Stimulated activated CD8-positive, alpha-beta memory T cell treated with anti-CD3 and anti-CD28 coated beads, Interleukin-7, amount 100 ng/mL, for 48 hours (primary cell): ENCODE data around the gene VPS33A.
"Not testable (repeated sequence)": the region's sequence is repeated elsewhere in the genome, so short reads cannot be mapped to it uniquely, and the experiment has no call there.

Source experiments
- DNase-seq, 2 donors: peaks; one replicate each; pipeline ENCODE4 v3.0.0-alpha.2; 2020; ENCODE audit warnings: low read depth in 1 of 2; ENCODE audit errors: extremely low read depth in 1 of 2

Gene VPS33A

GRCh38 chr12:122266230-122266901 is at the start of gene VPS33A:
VPS33A (minus strand) TSS chr12:122266494; CDS start chr12:122266408, 86 bp downstream.
- DNase-seq = peak; percentile 89 to 92

GRCh38 chr12:122312926-122313325 is 46.6 kb upstream of the VPS33A start:
- no peak for DNase-seq

GRCh38 chr12:122311696-122312095 is 45.4 kb upstream of the VPS33A start:
- no peak for DNase-seq

GRCh38 chr12:122310626-122311333 is 44.5 kb upstream of the VPS33A start:
- no peak for DNase-seq

- DNase-seq = no peak
These were observed 43.3 kb upstream of the VPS33A start for GRCh38 chr12:122309564-122310121.

- DNase-seq = no peak
These were observed 42.5 kb upstream of the VPS33A start for GRCh38 chr12:122308811-122309210.

GRCh38 chr12:122306407-122306806 is 40.1 kb upstream of the VPS33A start:
- DNase-seq = no peak

GRCh38 chr12:122304924-122305323 is 38.6 kb upstream of the VPS33A start:
- no peak for DNase-seq

GRCh38 chr12:122303068-122303467 is 36.8 kb upstream of the VPS33A start:
- no peak for DNase-seq

- no peak for DNase-seq
These were observed 31.9 kb upstream of the VPS33A start for GRCh38 chr12:122298071-122298748.

- DNase-seq = no peak
These were observed 31.2 kb upstream of the VPS33A start for GRCh38 chr12:122297494-122297893.

GRCh38 chr12:122295877-122296276 is 29.6 kb upstream of the VPS33A start:
- no peak for DNase-seq

- no peak for DNase-seq
These were observed 26.8 kb upstream of the VPS33A start for GRCh38 chr12:122293081-122293480.

- no peak for DNase-seq
These were observed 25.1 kb upstream of the VPS33A start for GRCh38 chr12:122291431-122291830.

- no peak for DNase-seq
These were observed 17.4 kb upstream of the VPS33A start for GRCh38 chr12:122283680-122284079.

- DNase-seq = no peak
These were observed 15.8 kb upstream of the VPS33A start for GRCh38 chr12:122282061-122282460.

- DNase-seq = no peak
These were observed 9.9 kb upstream of the VPS33A start for GRCh38 chr12:122276242-122276641.

GRCh38 chr12:122275459-122275858 is 9.2 kb upstream of the VPS33A start:
- DNase-seq = no peak

GRCh38 chr12:122265886-122266229 is 436 bp downstream of the VPS33A start:
- peak in 1 of 2 donors; percentile 3 for DNase-seq

- DNase-seq = no peak
These were observed 818 bp downstream of the VPS33A start for GRCh38 chr12:122265476-122265875.

- DNase-seq = not testable (repeated sequence)
These were observed 5.6 kb downstream of the VPS33A start for GRCh38 chr12:122260735-122261134.

- DNase-seq = not testable (repeated sequence)
These were observed 7.4 kb downstream of the VPS33A start for GRCh38 chr12:122258939-122259338.
